HepG2 (cell line): ENCODE measurements around the gene FOLR1. TPM values are rescaled to one million over a fixed set of nuclear protein-coding genes. Genes with fewer than 3 reads are reported as not detected.

Experiments
- ELF1 ChIP-seq: sonication (generic); formaldehyde crosslinking; IDR thresholded peaks from 2 replicates; pipeline ENCODE4 v1.4.0; 2020; ENCODE audit warnings: missing genetic modification reagents
- ETS1 ChIP-seq: sonication (generic); formaldehyde crosslinking; IDR thresholded peaks from 2 replicates; pipeline ENCODE4 v1.4.0; 2020; ENCODE audit warnings: missing genetic modification reagents
- GATAD1 ChIP-seq: IDR thresholded peaks from 2 replicates; pipeline ENCODE4 v1.6.1; 2016; ENCODE audit warnings: missing genetic modification reagents, missing compliant biosample characterization
- GFI1 ChIP-seq: sonication (generic); formaldehyde crosslinking; IDR thresholded peaks from 2 replicates; pipeline ENCODE4 v1.5.0; 2020; ENCODE audit warnings: missing genetic modification reagents, mild to moderate bottlenecking, borderline replicate concordance
- HOXA7 ChIP-seq: sonication (generic); formaldehyde crosslinking; IDR thresholded peaks from 2 replicates; pipeline ENCODE4 v1.8.1; 2022; ENCODE audit warnings: mild to moderate bottlenecking, missing genetic modification reagents, moderate library complexity
- PAXIP1 ChIP-seq: sonication (generic); formaldehyde crosslinking; conservative IDR thresholded peaks from 2 replicates; pipeline ENCODE4 v1.4.0; 2020; ENCODE audit warnings: mild to moderate bottlenecking, missing genetic modification reagents, moderate library complexity
- ZBTB40 ChIP-seq, 2 experiments: fragments of 450-650 bp in 1 of 2; sonication (generic) in 1 of 2; formaldehyde crosslinking in 1 of 2; IDR thresholded peaks; 2 replicates each; pipeline versions ENCODE4 v1.6.1 to v1.8.0; 2016 to 2022; ENCODE audit warnings: antibody characterized with exemption in 1 of 2, mild to moderate bottlenecking in 1 of 2, missing genetic modification reagents in 1 of 2
- ZBTB43 ChIP-seq: sonication (generic); formaldehyde crosslinking; conservative IDR thresholded peaks from 2 replicates; pipeline ENCODE4 v1.4.0; 2020; ENCODE audit warnings: missing genetic modification reagents
- ZNF317 ChIP-seq: sonication (generic); formaldehyde crosslinking; IDR thresholded peaks from 2 replicates; pipeline ENCODE4 v1.5.0; 2020; ENCODE audit warnings: mild to moderate bottlenecking, missing genetic modification reagents
- ZNF34 ChIP-seq: sonication (generic); formaldehyde crosslinking; IDR thresholded peaks from 2 replicates; pipeline ENCODE4 v1.4.0; 2020; ENCODE audit warnings: mild to moderate bottlenecking, missing genetic modification reagents, borderline replicate concordance
- ZSCAN29 ChIP-seq: sonication (generic); formaldehyde crosslinking; conservative IDR thresholded peaks from 2 replicates; pipeline ENCODE4 v1.4.0; 2020; ENCODE audit warnings: mild to moderate bottlenecking, missing genetic modification reagents
- polyA plus RNA-seq, 8 experiments: library from polyadenylated mRNA; depleted of rRNA in 3 of 8; stranded (reverse) in 7 of 8; unstranded in 1 of 8; fragments of >200 nt; fragmentation: Illumina TruSeq in 4 of 8; extraction: Trizol in 4 of 8; gene quantifications; 2 replicates each; pipeline versions ENCODE4 v1.2.1 to v1.2.3, GENCODE V29; 2011 to 2016; ENCODE audit warnings: low read depth in 4 of 8, missing spikeins in 1 of 8, mixed read lengths in 1 of 8; ENCODE audit not compliant: insufficient read depth in 1 of 8
- total RNA-seq, 5 experiments: library from RNA; depleted of rRNA; stranded (reverse); fragments of >200 nt; fragmentation: Illumina TruSeq; extraction: Trizol; gene quantifications; 2 replicates each; pipeline ENCODE4 v1.2.3, GENCODE V29; 2016; ENCODE audit warnings: low read depth in 1 of 5

The FOLR1 gene
- total and polyA plus RNA-seq, 2 of the 13 experiments (the other 11 are each of a cell fraction or from before 2014, with no cell fraction given): 0.20 TPM; not detected in 1

- peak; percentile 30; the same call in 1 of the 2 replicates for TF ChIP-seq PAXIP1 (CRISPR knock-in tag)
- no peak for TF ChIP-seq GFI1 (CRISPR knock-in tag)
- TF ChIP-seq ZBTB43 (CRISPR knock-in tag): no peak
- peak; percentile 57 for TF ChIP-seq ELF1 (CRISPR knock-in tag)
- TF ChIP-seq HOXA7 (CRISPR knock-in tag): no peak
- no peak for TF ChIP-seq ZSCAN29 (CRISPR knock-in tag)
- TF ChIP-seq ZNF317 (CRISPR knock-in tag): no peak
- TF ChIP-seq ETS1 (CRISPR knock-in tag): no peak
- no peak for TF ChIP-seq ZBTB40 (IDR thresholded peaks at IDR 0.05)
- no peak for TF ChIP-seq ZBTB40 (CRISPR knock-in tag; IDR thresholded peaks at IDR 0.05)
- TF ChIP-seq GATAD1 (CRISPR knock-in tag): 0 out of 2 replicates have a peak, but pooled peaks have one; percentile 27
- no peak for TF ChIP-seq ZNF34 (CRISPR knock-in tag)
Observed at GRCh38 chr11:72222907-72223614, 31.1 kb downstream of the FOLR1 start (continued).
